ENCODE data around the gene MAPKAP1.

DNA sequence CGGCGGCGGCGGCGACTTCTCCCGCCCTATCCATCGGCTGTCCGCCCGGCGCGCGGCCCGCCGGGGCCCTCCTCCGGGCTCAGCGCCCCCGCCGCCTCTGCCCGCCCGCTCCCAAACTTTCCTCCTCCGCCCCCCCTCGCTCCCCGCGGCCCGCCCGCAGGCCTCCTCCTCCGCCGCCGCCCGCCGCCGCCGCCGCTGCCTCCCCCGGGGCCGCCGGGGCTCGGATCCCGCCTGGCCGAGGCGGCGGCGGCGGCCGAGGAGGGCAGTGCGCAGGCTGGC is 39.7 kb upstream of the MAPKAP1 start:
- TF ChIP-seq POLR2A (IDR thresholded peaks at IDR 0.05; ENCODE audit: low read length) (no peak), GATA1 (IDR thresholded peaks at IDR 0.05; ENCODE audit: low read depth, low read length) (no peak)
